GM18505 (cell line): ENCODE measurements around the gene NDUFC2.
"Not testable (repeated sequence)": the region's sequence is repeated elsewhere in the genome, so short reads cannot be mapped to it uniquely, and the experiment has no call there.

Experiments used
- ATAC-seq: cut with Tn5 transposase; IDR thresholded peaks from one replicate; pipeline ENCODE4 v1.9.1; 2021; ENCODE audit not compliant: unreplicated experiment
- POLR2A ChIP-seq: IDR thresholded peaks from 4 replicates; pipeline ENCODE4 v1.6.1; 2011; ENCODE audit warnings: borderline replicate concordance; ENCODE audit not compliant: insufficient read depth, insufficient read length; ENCODE audit errors: extremely low read depth

NDUFC2 gene

GRCh38 chr11:78070621-78071020 lies 9.0 kb downstream of the NDUFC2 start:
- ATAC-seq: no peak
- TF ChIP-seq POLR2A: no peak

- TF ChIP-seq POLR2A: no peak
- ATAC-seq: no peak
Observed at GRCh38 chr11:78069465-78069864, 10.2 kb downstream of the NDUFC2 start.

GRCh38 chr11:78067704-78068103 lies 12.0 kb downstream of the NDUFC2 start:
- TF ChIP-seq POLR2A: no peak
- no peak for ATAC-seq

GRCh38 chr11:78066471-78066870 lies 13.2 kb downstream of the NDUFC2 start:
- no peak for ATAC-seq

GRCh38 chr11:78065203-78065602 lies 14.5 kb downstream of the NDUFC2 start:
- ATAC-seq: no peak
- no peak for TF ChIP-seq POLR2A

More at GRCh38 chr11:78066471-78066870, 13.2 kb downstream of the NDUFC2 start:
- no peak for TF ChIP-seq POLR2A

- TF ChIP-seq POLR2A: no peak
- ATAC-seq: no peak
Observed at GRCh38 chr11:78063440-78064181, 16.1 kb downstream of the NDUFC2 start, which contains the start of gene THRSP. Gene THRSP (plus strand): TSS chr11:78063861. CDS start chr11:78063882, 21 bp downstream.

- no peak for TF ChIP-seq POLR2A
- no peak for ATAC-seq
Observed at GRCh38 chr11:78062671-78063070, 17.0 kb downstream of the NDUFC2 start.

GRCh38 chr11:78061921-78062311 lies 17.7 kb downstream of the NDUFC2 start:
- no peak for TF ChIP-seq POLR2A
- no peak for ATAC-seq

- ATAC-seq: no peak
- TF ChIP-seq POLR2A: no peak
Observed at GRCh38 chr11:78061088-78061920, 18.4 kb downstream of the NDUFC2 start.

- no peak for TF ChIP-seq POLR2A
- ATAC-seq: no peak
Observed at GRCh38 chr11:78060533-78060932, 19.1 kb downstream of the NDUFC2 start.

- ATAC-seq: not testable (repeated sequence)
Observed at GRCh38 chr11:78059749-78060328, 19.8 kb downstream of the NDUFC2 start.

- ATAC-seq: no peak
- no peak for TF ChIP-seq POLR2A
Observed at GRCh38 chr11:78057462-78058055, 22.1 kb downstream of the NDUFC2 start.

GRCh38 chr11:78056093-78056492 lies 23.6 kb downstream of the NDUFC2 start:
- ATAC-seq: no peak
- TF ChIP-seq POLR2A: no peak
